Right lobe of liver (tissue), 6 donors: ENCODE results near the gene IDH1. TPM values are rescaled to one million over a fixed set of nuclear protein-coding genes. Genes with fewer than 3 reads are reported as not detected.

Experiments
- ATAC-seq, 4 donors: fragments of 200-7000 bp; cut with Tn5 transposase; one replicate each; pipeline ENCODE4 v1.9.1; 2020; ENCODE audit warnings: mild to moderate bottlenecking in 4 of 4, moderate library complexity in 4 of 4
- DNase-seq, 3 donors: peaks; one replicate each; pipeline ENCODE4 v3.0.0-alpha.2; 2020
- H3K27ac ChIP-seq, 3 donors: fragments of 200-600 bp; one replicate each; pipeline ENCODE4 v1.8.0; 2022
- H3K27me3 ChIP-seq, 2 donors: fragments of 200-600 bp; one replicate each; pipeline ENCODE4 v1.8.0; 2022
- H3K36me3 ChIP-seq, 4 donors: fragments of 200-600 bp; sonication (generic) in 1 of 4; one replicate each; pipeline versions ENCODE4 v1.5.1 to v1.8.0; 2017 to 2022; ENCODE audit warnings: control low read depth in 1 of 4
- H3K4me1 ChIP-seq, 4 donors: fragments of 200-600 bp; sonication (generic) in 1 of 4; one replicate each; pipeline versions ENCODE4 v1.5.1 to v1.8.0; 2017 to 2022; ENCODE audit warnings: control low read depth in 1 of 4
- H3K4me3 ChIP-seq, 3 donors: fragments of 200-600 bp; one replicate each; pipeline ENCODE4 v1.8.0; 2022
- H3K9me3 ChIP-seq, 4 donors: fragments of 200-600 bp; sonication (generic) in 1 of 4; one replicate each; pipeline versions ENCODE4 v1.5.1 to v1.8.0; 2017 to 2022; ENCODE audit warnings: control low read depth in 1 of 4
- CTCF ChIP-seq, 4 donors: fragments of 200-600 bp in 3 of 4; fragments of 450-650 bp in 1 of 4; IDR thresholded peaks; one replicate each; pipeline versions ENCODE4 v1.5.1 to v1.8.0; 2016 to 2022; ENCODE audit warnings: antibody characterized with exemption in 4 of 4, mild to moderate bottlenecking in 2 of 4
- POLR2A ChIP-seq: fragments of 450-650 bp; IDR thresholded peaks from one replicate; pipeline ENCODE4 v1.6.1; 2017; ENCODE audit warnings: antibody characterized with exemption, mild to moderate bottlenecking
- WGBS: methylation state at CpG from one replicate; pipeline ENCODE4 v1.1.6; 2018; ENCODE audit warnings: low coverage, low lambda C conversion rate; ENCODE audit not compliant: insufficient coverage; ENCODE audit errors: missing lambda C conversion rate; 5-methylcytosine and 5-hydroxymethylcytosine counted together
- intact Hi-C, 2 donors: fragments of 100-400 bp; cut with DNase I; formaldehyde crosslinking; loops; one replicate each; pipeline versions ENCODE4 v1.11.2 to v1.14.1; 2022
- total RNA-seq, 6 experiments: library from RNA; depleted of rRNA in 2 of 6; stranded (reverse); fragments of >200 nt in 2 of 6; fragmentation: NEBNext Ultra II Directional in 3 of 6; extraction: Animal tissue kit (Norgen Biotek cat#: 25700) in 3 of 6; gene quantifications; one replicate each; pipeline versions ENCODE4 v1.1.0 to v1.2.4, GENCODE V29; 2016 to 2023
- donor health status: DM: no; HTN: yes; CAD: no.
- donor health status: DM: no; HTN: no; CAD: no.
- donor health status: DM: no; HTN: no; CAD: no.
- donor health status: DM: no; HTN: yes; CAD: no.
- donor health status: DM: no; HTN: yes; CAD: no.

IDH1 gene
- total RNA-seq, 6 experiments from 2014 or later: 147 to 682 (median 184) TPM

DNA sequence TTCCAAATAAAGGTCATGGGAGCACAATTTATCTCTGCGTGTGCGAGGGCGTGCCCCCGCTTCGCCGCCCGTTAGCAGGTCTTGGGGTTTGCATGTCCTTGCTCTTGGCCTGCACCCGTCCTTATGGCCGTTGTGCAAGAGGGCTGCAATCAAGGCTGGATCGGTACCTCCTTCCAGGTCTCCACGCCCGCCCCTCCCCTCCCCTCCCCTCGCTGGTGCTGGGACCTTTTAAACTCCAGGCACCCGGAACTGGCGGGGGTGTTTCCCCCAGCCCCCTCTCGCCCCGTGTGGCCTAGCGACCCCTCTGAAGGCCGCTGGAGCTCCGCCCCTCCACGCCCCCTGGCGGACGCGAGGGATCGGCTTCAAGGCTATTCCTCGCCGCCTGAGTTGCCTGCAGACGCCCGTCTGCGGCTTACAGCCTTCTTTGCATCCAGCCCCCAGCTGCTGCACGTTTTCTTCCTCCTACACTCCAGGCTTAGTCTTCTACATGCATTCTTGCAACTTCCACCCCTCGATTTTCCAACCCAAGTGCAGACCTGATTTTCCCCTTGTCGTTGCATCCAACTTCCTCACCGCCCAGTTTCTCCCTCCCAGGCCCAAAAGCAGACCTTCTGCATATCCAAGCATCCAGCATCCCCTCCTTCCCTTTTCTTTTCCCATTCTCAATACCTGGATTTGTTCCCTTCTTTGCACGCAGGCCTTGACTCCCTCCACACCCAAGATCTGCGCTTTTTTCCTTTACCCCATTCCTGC lies 577 bp downstream of the IDH1 start:
- H3K27ac ChIP-seq: peak overlapping the region; percentile 68 to 73 (median 69)
- intact Hi-C loops: loop anchor here in 1 of 2 donors (10.0 kb wide), 1 partner anchor 79 kb away; no protein-coding TSS in a partner anchor
- peak; percentile 60 to 77 (median 70) for ATAC-seq
- H3K4me3 ChIP-seq: peak overlapping the region; percentile 84 to 96 (median 95)
- no peak for TF ChIP-seq POLR2A
- TF ChIP-seq CTCF (IDR thresholded peaks at IDR 0.05): peak; percentile 58 to 75 (median 66)
- WGBS: under 1% methylated on average over 34 of the region's 36 CpGs
- no peaks in the 10 kb centered on the region for H3K27me3 ChIP-seq
- H3K9me3 ChIP-seq: no peaks in the 10 kb centered on the region
- peak; percentile 85 to 97 (median 96) for DNase-seq
- H3K4me1 ChIP-seq: peaks cover 0 to 39% (median 15%) of the 10 kb centered on the region in 4 donors
- H3K36me3 ChIP-seq: peaks cover 0 to 44% (median 2%) of the 10 kb centered on the region in 4 donors

GRCh38 chr2:208253600-208254117 lies 1.2 kb downstream of the IDH1 start:
- Histone ChIP-seq H3K27me3 (no peaks in the 10 kb centered on the region), H3K9me3 (no peaks in the 10 kb centered on the region), H3K4me3 (peak overlapping the region; percentile 84 to 96 (median 95)), H3K27ac (peak overlapping the region; percentile 68 to 73 (median 69)), H3K4me1 (peaks cover 0 to 46% (median 18%) of the 10 kb centered on the region in 4 donors), H3K36me3 (peaks cover 0 to 49% (median 2%) of the 10 kb centered on the region in 4 donors)
- WGBS: 2% methylated on average over 7 of the region's 7 CpGs
- ATAC-seq (peak in 1 of 4 donors; percentile 0), DNase-seq (no peak)
- peak; percentile 37 for TF ChIP-seq POLR2A
- no peak for TF ChIP-seq CTCF (IDR thresholded peaks at IDR 0.05)
- intact Hi-C loops: loop anchor here in 1 of 2 donors (10.0 kb wide), 1 partner anchor 79 kb away; no protein-coding TSS in a partner anchor

GRCh38 chr2:208252716-208253492 lies 2.0 kb downstream of the IDH1 start:
- peaks cover 0 to 53% (median 22%) of the 10 kb centered on the region in 4 donors for H3K4me1 ChIP-seq
- no peaks in the 10 kb centered on the region for H3K9me3 ChIP-seq
- WGBS: 24% methylated on average over 3 of the region's 3 CpGs
- TF ChIP-seq CTCF (IDR thresholded peaks at IDR 0.05): no peak
- TF ChIP-seq POLR2A: no peak
- intact Hi-C loops: loop anchor here in 1 of 2 donors (10.0 kb wide), 1 partner anchor 78 kb away; no protein-coding TSS in a partner anchor
- peak overlapping the region; percentile 68 to 73 (median 69) for H3K27ac ChIP-seq
- ATAC-seq (no peak), DNase-seq (no peak)
- H3K36me3 ChIP-seq: peaks cover 0 to 56% (median 6%) of the 10 kb centered on the region in 4 donors
- peak overlapping the region; percentile 84 to 96 (median 95) for H3K4me3 ChIP-seq
- no peaks in the 10 kb centered on the region for H3K27me3 ChIP-seq

- no peaks in the 10 kb centered on the region for H3K9me3 ChIP-seq
- peaks cover 0 to 70% (median 8%) of the 10 kb centered on the region in 4 donors for H3K36me3 ChIP-seq
- intact Hi-C loops: loop anchor here in 1 of 2 donors (10.0 kb wide), 1 partner anchor 76 kb away; no protein-coding TSS in a partner anchor
- TF ChIP-seq POLR2A: no peak
- TF ChIP-seq CTCF (IDR thresholded peaks at IDR 0.05): no peak
- H3K27me3 ChIP-seq: no peaks in the 10 kb centered on the region
- peak overlapping the region in 1 of 3 donors; percentile 95 for H3K4me3 ChIP-seq
- no peak for DNase-seq
- H3K27ac ChIP-seq: peak overlapping the region; percentile 23 to 73 (median 40)
- peaks cover 0 to 56% (median 24%) of the 10 kb centered on the region in 4 donors for H3K4me1 ChIP-seq
- WGBS: 39% methylated on average over 4 of the region's 4 CpGs
- no peak for ATAC-seq
These were observed 3.8 kb downstream of the IDH1 start for GRCh38 chr2:208251098-208251497.
